ENCODE data around the gene CDK13.

The CDK13 gene

DNA sequence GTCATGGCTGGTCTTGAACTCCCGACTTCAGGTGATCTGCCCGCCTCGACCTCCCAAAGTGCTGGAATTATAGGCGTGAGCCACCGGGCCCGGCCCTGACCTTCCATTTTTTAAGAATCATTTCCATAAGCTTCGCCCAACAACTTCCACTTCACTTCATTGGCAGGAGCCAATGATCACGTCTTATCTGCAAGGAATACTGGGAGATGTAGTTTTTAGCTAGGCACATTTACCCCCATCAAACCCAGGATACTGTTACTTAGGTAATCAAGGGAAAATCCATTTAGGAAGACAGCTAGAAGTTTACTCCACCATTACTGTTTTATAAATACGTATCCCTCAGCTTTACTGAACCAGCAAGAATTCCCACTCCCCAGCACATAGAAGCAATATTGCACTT lies 3.4 kb upstream of the CDK13 start:
- TF ChIP-seq, protein P1, sequence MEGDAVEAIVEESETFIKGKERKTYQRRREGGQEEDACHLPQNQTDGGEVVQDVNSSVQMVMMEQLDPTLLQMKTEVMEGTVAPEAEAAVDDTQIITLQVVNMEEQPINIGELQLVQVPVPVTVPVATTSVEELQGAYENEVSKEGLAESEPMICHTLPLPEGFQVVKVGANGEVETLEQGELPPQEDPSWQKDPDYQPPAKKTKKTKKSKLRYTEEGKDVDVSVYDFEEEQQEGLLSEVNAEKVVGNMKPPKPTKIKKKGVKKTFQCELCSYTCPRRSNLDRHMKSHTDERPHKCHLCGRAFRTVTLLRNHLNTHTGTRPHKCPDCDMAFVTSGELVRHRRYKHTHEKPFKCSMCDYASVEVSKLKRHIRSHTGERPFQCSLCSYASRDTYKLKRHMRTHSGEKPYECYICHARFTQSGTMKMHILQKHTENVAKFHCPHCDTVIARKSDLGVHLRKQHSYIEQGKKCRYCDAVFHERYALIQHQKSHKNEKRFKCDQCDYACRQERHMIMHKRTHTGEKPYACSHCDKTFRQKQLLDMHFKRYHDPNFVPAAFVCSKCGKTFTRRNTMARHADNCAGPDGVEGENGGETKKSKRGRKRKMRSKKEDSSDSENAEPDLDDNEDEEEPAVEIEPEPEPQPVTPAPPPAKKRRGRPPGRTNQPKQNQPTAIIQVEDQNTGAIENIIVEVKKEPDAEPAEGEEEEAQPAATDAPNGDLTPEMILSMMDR (IDR thresholded peaks at IDR 0.05; ENCODE audit: low read depth, low read length, missing control alignments), result no peak
- DNase-seq (ENCODE audit: extremely low read depth, low read depth), result no peak
- no peak overlapping the region for H3K4me3 ChIP-seq (replicated peaks; ENCODE audit: low read depth, low read length)

DNA sequence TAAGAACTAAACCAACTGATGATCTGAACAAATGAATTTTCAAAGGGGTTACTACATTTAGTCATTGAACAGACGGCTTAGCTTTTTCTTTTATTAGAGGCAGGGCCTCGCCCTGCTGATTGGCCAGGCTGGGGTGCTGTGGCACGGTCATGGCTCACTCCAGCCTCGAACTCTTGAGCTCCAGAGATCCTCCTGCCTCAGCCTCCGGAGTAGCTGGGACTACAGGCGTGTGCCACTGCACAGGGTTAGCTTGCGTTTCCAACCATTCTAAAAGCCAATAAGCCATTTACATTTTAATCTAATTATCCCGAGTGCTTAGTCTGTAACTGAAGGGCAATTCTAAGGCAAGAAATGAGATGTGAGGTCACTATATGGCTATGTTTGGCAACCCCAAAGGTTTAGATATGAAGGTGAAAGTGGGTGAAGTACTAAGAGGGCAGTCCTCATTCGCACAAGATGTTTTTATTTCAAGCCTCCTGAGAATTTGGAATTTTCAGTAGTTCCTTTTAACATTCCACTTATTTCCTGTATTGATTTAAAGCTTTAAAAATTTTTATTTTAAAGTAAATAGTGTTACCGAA lies 1.6 kb upstream of the CDK13 start:
- TF ChIP-seq, protein P1 (IDR thresholded peaks at IDR 0.05; ENCODE audit: low read depth, low read length, missing control alignments), result no peak
- H3K4me3 ChIP-seq (replicated peaks; ENCODE audit: low read depth, low read length), result peak overlapping the region; percentile 88
- DNase-seq (ENCODE audit: extremely low read depth, low read depth), result no peak

- TF ChIP-seq, protein P1 (IDR thresholded peaks at IDR 0.05; ENCODE audit: low read depth, low read length, missing control alignments), result no peak
- H3K4me3 ChIP-seq (replicated peaks; ENCODE audit: low read depth, low read length), result peak overlapping the region; percentile 88
- DNase-seq (ENCODE audit: extremely low read depth, low read depth), result peak; percentile 98
Measured at GRCh38 chr7:39948956-39949928, 814 bp upstream of the CDK13 start.

DNA sequence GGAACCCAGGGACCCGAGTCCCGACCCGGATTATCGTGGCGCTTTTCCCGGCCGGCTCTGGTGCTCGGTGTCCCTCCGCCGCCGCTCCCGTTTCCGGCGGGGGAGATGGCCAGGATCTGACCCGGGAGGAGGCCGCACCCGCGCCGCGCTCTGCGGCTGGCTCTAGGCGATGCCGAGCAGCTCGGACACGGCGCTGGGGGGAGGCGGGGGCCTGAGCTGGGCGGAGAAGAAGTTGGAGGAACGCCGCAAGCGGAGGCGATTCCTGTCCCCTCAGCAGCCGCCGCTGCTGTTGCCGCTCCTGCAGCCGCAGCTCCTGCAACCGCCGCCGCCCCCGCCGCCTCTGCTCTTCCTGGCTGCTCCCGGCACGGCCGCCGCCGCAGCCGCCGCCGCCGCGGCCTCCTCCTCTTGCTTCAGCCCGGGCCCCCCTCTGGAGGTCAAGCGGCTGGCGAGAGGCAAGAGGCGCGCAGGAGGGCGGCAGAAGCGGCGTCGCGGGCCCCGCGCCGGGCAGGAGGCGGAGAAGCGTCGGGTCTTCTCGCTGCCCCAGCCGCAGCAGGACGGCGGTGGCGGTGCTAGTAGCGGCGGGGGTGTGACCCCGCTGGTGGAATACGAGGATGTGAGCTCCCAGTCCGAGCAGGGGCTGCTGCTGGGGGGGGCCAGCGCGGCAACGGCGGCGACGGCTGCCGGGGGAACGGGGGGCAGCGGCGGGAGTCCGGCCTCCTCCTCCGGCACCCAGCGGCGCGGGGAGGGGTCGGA lies 593 bp downstream of the CDK13 start:
- DNase-seq (ENCODE audit: extremely low read depth, low read depth), result no peak
- TF ChIP-seq, protein P1 (IDR thresholded peaks at IDR 0.05; ENCODE audit: low read depth, low read length, missing control alignments), result no peak
- H3K4me3 ChIP-seq (replicated peaks; ENCODE audit: low read depth, low read length), result peak overlapping the region; percentile 88

GRCh38 chr7:39951226-39952194 lies 1.5 kb downstream of the CDK13 start:
- TF ChIP-seq, protein P1 (IDR thresholded peaks at IDR 0.05; ENCODE audit: low read depth, low read length, missing control alignments), result peak; percentile 34
- peak overlapping the region; percentile 88 for H3K4me3 ChIP-seq (replicated peaks; ENCODE audit: low read depth, low read length)
- DNase-seq (ENCODE audit: extremely low read depth, low read depth), result no peak

DNA sequence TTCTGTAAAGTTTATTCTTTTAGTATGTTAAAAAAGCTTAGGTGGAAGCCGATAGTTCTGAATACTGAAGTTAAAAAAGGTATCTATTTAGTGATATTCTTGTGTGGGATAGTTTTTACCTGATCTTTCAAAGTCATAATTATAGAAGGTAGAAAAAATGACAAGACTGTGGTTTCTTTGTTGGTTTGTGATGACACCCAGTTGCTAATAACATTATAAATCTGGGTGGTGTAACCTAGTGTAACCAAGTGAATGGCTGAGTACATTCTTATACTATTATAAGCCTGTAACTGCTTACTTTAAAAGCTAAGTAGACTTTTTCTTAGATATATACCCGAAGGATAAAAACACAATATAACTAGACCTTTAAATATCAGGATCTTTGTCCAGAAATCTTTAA lies 2.3 kb downstream of the CDK13 start:
- TF ChIP-seq, protein P1 (IDR thresholded peaks at IDR 0.05; ENCODE audit: low read depth, low read length, missing control alignments), result no peak
- DNase-seq (ENCODE audit: extremely low read depth, low read depth), result no peak
- peak overlapping the region; percentile 88 for H3K4me3 ChIP-seq (replicated peaks; ENCODE audit: low read depth, low read length)

Measured in HFF-Myc (cell line).